ENCODE measurements around the gene OR1L8.
"Not testable (repeated sequence)": the region's sequence is repeated elsewhere in the genome, so short reads cannot be mapped to it uniquely, and the experiment has no call there.

DNA sequence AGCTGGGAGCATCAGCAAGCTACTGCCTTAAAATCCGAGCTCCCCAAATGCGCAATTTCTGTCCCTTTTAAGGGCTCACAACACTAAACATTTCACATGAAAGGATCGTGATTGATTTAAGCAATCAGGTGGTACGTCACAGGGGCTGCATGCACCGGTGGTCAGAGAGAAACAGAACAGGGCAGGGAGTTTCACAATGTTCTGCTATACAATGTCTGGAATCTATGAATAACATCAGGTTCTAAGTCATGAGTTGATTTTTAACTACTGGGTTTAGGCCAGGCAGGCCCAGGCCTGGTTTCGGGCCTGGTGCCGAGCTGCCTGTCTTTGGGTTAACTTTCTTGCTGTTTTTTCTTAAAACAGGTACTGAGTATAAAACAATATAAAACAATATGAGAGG is 46.1 kb downstream of the OR1L8 start:
- TF ChIP-seq POLR2A, POLR2AphosphoS5 (IDR thresholded peaks at IDR 0.05): not testable (repeated sequence)
- TF ChIP-seq, protein P1, sequence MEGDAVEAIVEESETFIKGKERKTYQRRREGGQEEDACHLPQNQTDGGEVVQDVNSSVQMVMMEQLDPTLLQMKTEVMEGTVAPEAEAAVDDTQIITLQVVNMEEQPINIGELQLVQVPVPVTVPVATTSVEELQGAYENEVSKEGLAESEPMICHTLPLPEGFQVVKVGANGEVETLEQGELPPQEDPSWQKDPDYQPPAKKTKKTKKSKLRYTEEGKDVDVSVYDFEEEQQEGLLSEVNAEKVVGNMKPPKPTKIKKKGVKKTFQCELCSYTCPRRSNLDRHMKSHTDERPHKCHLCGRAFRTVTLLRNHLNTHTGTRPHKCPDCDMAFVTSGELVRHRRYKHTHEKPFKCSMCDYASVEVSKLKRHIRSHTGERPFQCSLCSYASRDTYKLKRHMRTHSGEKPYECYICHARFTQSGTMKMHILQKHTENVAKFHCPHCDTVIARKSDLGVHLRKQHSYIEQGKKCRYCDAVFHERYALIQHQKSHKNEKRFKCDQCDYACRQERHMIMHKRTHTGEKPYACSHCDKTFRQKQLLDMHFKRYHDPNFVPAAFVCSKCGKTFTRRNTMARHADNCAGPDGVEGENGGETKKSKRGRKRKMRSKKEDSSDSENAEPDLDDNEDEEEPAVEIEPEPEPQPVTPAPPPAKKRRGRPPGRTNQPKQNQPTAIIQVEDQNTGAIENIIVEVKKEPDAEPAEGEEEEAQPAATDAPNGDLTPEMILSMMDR (IDR thresholded peaks at IDR 0.05): not testable (repeated sequence)

Measured in stomach (tissue), 4 donors.